ENCODE data around the gene NOL12. TPM values are rescaled to one million over a fixed set of nuclear protein-coding genes. Genes with fewer than 3 reads are reported as not detected.
A peak's percentile ranks its signal among the peaks of the same experiment; 100 is the strongest.

Gene NOL12
- total and polyA plus RNA-seq, 2 experiments from 2014 or later, result 34.2 to 38.3 TPM

GRCh38 chr22:37661160-37661924 lies 24.8 kb upstream of the NOL12 start:
- DNase-seq (ENCODE audit: low read depth in 1 of 2, low spot score in 1 of 2), result peak; percentile 59 to 62
- no peaks in the 10 kb centered on the region for H3K27me3 ChIP-seq
- H3K36me3 ChIP-seq, result peaks cover 3% of the 10 kb centered on the region
- H3K4me3 ChIP-seq, result no peak overlapping the region
- no peaks in the 10 kb centered on the region for H3K9me3 ChIP-seq (ENCODE audit: low read depth)
- peak; percentile 64 for TF ChIP-seq CTCF (IDR thresholded peaks at IDR 0.05; ENCODE audit: low read depth, low read length)
- H3K4me1 ChIP-seq (ENCODE audit: low read depth), result peaks cover 14% of the 10 kb centered on the region
- peak overlapping the region; percentile 78 for H3K27ac ChIP-seq

- peaks cover 3% of the 10 kb centered on the region for H3K36me3 ChIP-seq
- H3K4me3 ChIP-seq, result no peak overlapping the region
- H3K4me1 ChIP-seq (ENCODE audit: low read depth), result peaks cover 14% of the 10 kb centered on the region
- H3K27me3 ChIP-seq, result no peaks in the 10 kb centered on the region
- TF ChIP-seq CTCF (IDR thresholded peaks at IDR 0.05; ENCODE audit: low read depth, low read length), result no peak
- no peaks in the 10 kb centered on the region for H3K9me3 ChIP-seq (ENCODE audit: low read depth)
- no peak for DNase-seq (ENCODE audit: low read depth in 1 of 2, low spot score in 1 of 2)
- peak overlapping the region; percentile 63 for H3K27ac ChIP-seq
Measured at GRCh38 chr22:37662039-37662438, 24.1 kb upstream of the NOL12 start.

- Histone ChIP-seq H3K27me3 (no peaks in the 10 kb centered on the region), H3K4me1 (ENCODE audit: low read depth) (peaks cover 17% of the 10 kb centered on the region), H3K4me3 (no peak overlapping the region), H3K36me3 (peaks cover 3% of the 10 kb centered on the region), H3K27ac (no peak overlapping the region), H3K9me3 (ENCODE audit: low read depth) (no peaks in the 10 kb centered on the region)
- DNase-seq (ENCODE audit: low read depth in 1 of 2, low spot score in 1 of 2), result no peak
- TF ChIP-seq CTCF (IDR thresholded peaks at IDR 0.05; ENCODE audit: low read depth, low read length), result no peak
Measured at GRCh38 chr22:37663521-37664140, 22.5 kb upstream of the NOL12 start.

GRCh38 chr22:37664249-37665101 lies 21.7 kb upstream of the NOL12 start:
- Histone ChIP-seq H3K4me1 (ENCODE audit: low read depth) (peaks cover 16% of the 10 kb centered on the region), H3K27me3 (no peaks in the 10 kb centered on the region), H3K9me3 (ENCODE audit: low read depth) (no peaks in the 10 kb centered on the region), H3K27ac (no peak overlapping the region), H3K4me3 (no peak overlapping the region), H3K36me3 (peaks cover 3% of the 10 kb centered on the region)
- peak in 1 of 2 donors; percentile 70 for DNase-seq (ENCODE audit: low read depth in 1 of 2, low spot score in 1 of 2)
- no peak for TF ChIP-seq CTCF (IDR thresholded peaks at IDR 0.05; ENCODE audit: low read depth, low read length)

GRCh38 chr22:37665487-37665886 lies 20.7 kb upstream of the NOL12 start:
- TF ChIP-seq CTCF (IDR thresholded peaks at IDR 0.05; ENCODE audit: low read depth, low read length), result no peak
- H3K27ac ChIP-seq, result no peak overlapping the region
- H3K36me3 ChIP-seq, result peaks cover 3% of the 10 kb centered on the region
- H3K4me3 ChIP-seq, result no peak overlapping the region
- peaks cover 13% of the 10 kb centered on the region for H3K4me1 ChIP-seq (ENCODE audit: low read depth)
- H3K27me3 ChIP-seq, result no peaks in the 10 kb centered on the region
- DNase-seq (ENCODE audit: low read depth in 1 of 2, low spot score in 1 of 2), result no peak
- H3K9me3 ChIP-seq (ENCODE audit: low read depth), result no peaks in the 10 kb centered on the region
